ENCODE results near the gene P3H1.

DNA sequence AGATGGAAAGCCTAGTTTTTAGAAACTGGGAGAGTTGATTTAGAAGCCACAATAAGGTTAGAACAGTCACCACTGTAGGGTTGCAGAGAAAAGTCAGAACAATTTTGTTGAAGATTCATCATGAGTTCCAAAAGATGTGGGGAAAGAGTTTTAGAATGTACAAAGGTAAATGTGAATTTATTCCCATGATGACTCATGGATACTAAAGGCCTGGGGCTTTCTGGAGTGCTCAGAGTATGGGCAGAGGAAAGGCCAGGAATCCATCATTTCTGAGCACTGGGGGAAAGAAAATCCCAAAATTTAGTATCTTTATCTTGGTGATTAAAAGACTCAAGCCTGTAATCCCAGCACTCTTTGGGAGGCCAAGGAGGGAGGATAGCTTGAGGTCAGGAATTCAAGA, 66.8 kb downstream of the P3H1 start:
- TF ChIP-seq RAD21 (IDR thresholded peaks at IDR 0.05; ENCODE audit: low read length) = no peak
- TF ChIP-seq, protein P1, sequence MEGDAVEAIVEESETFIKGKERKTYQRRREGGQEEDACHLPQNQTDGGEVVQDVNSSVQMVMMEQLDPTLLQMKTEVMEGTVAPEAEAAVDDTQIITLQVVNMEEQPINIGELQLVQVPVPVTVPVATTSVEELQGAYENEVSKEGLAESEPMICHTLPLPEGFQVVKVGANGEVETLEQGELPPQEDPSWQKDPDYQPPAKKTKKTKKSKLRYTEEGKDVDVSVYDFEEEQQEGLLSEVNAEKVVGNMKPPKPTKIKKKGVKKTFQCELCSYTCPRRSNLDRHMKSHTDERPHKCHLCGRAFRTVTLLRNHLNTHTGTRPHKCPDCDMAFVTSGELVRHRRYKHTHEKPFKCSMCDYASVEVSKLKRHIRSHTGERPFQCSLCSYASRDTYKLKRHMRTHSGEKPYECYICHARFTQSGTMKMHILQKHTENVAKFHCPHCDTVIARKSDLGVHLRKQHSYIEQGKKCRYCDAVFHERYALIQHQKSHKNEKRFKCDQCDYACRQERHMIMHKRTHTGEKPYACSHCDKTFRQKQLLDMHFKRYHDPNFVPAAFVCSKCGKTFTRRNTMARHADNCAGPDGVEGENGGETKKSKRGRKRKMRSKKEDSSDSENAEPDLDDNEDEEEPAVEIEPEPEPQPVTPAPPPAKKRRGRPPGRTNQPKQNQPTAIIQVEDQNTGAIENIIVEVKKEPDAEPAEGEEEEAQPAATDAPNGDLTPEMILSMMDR (IDR thresholded peaks at IDR 0.05) = no peak

Data from SK-N-SH (cell line).